AG04449 (cell line): ENCODE data around the gene UBR2.

Experiments
- CTCF ChIA-PET: fragments of 350-600 bp; formaldehyde crosslinking; extraction: SDS; loops from one replicate; lab custom pipeline; 2021; ENCODE audit warnings: antibody characterized with exemption; lab: Yijun Ruan, JAX
- POLR2A ChIA-PET: fragments of 400-600, 350-600 bp; formaldehyde crosslinking; extraction: SDS; loops from one replicate; lab custom pipeline; 2020; ENCODE audit warnings: antibody characterized with exemption, inconsistent platforms; lab: Yijun Ruan, JAX
- DNase-seq: peaks from one replicate; pipeline ENCODE4 v3.0.0-alpha.2; 2010; ENCODE audit warnings: low read depth, low spot score
- H3K4me3 ChIP-seq: 2 replicates; pipeline ENCODE4 v1.5.1; 2011; ENCODE audit warnings: low read depth, mild to moderate bottlenecking, control low read depth, low read length
- CTCF ChIP-seq: IDR thresholded peaks from one replicate; pipeline ENCODE4 v1.5.1; 2011; ENCODE audit warnings: mild to moderate bottlenecking, moderate library complexity, low read length, control low read depth, inconsistent platforms; ENCODE audit not compliant: insufficient read depth; ENCODE audit errors: missing control alignments

Gene UBR2

GRCh38 chr6:42711930-42712329 is 148.1 kb downstream of the UBR2 start:
- DNase-seq: no peak
- H3K4me3 ChIP-seq: no peak overlapping the region
- no peak for TF ChIP-seq CTCF
- CTCF ChIA-PET: interaction anchor here (1.2 to 1.3 kb wide), 3 partner anchors 10 to 16 kb away, joined by 3 to 5 read pairs (median 4); no protein-coding TSS in a partner anchor
- POLR2A ChIA-PET: no interaction called here

- DNase-seq: no peak
- no peak for TF ChIP-seq CTCF
- ChIA-PET CTCF (interaction anchor here (5.8 kb wide), 1 partner anchor 12 kb away, joined by 41 read pairs; no protein-coding TSS in a partner anchor), POLR2A (no interaction called here)
- H3K4me3 ChIP-seq: no peak overlapping the region
Measured at GRCh38 chr6:42714098-42714761, 150.4 kb downstream of the UBR2 start.

DNA sequence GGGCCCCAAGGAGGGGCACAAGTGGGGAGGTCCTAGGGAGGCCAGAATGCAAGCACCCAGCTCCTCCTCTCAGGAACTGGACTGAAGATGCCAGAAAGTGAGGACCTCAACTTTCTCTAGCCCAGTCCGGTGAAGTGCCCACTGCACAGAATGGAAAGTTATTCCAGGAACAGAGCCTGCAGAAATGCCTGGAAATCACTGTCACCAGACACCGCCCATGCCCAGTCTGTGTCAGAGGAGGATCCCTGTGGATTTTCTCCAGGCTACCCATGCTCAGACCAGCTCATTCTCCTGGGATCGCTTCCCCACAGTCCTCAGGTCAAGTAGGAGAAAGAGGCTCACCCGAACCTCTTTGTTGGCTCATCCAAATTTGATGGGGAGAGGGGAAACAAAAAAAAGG is 152.0 kb downstream of the UBR2 start:
- H3K4me3 ChIP-seq: no peak overlapping the region
- DNase-seq: no peak
- no peak for TF ChIP-seq CTCF
- ChIA-PET POLR2A (no interaction called here), CTCF (interaction anchor here (0.7 to 5.8 kb wide), 2 partner anchors 10 to 54 kb away, joined by 4 to 41 read pairs; no protein-coding TSS in a partner anchor)

- H3K4me3 ChIP-seq: no peak overlapping the region
- TF ChIP-seq CTCF: no peak
- ChIA-PET POLR2A (no interaction called here), CTCF (interaction anchor here (1.4 to 1.5 kb wide), 2 partner anchors 9 to 59 kb away, joined by 4 read pairs; no protein-coding TSS in a partner anchor)
- DNase-seq: no peak
Measured at GRCh38 chr6:42720739-42721138, 156.9 kb downstream of the UBR2 start.

- POLR2A ChIA-PET: no interaction called here
- H3K4me3 ChIP-seq: no peak within 1 kb of the TSS
- CTCF ChIA-PET: no interaction called here
- no peak for TF ChIP-seq CTCF
- no peak for DNase-seq
Measured at GRCh38 chr6:42722497-42722896, 158.7 kb downstream of the UBR2 start, which contains the start of gene PRPH2. TSS of gene PRPH2 (minus strand) at chr6:42722597. CDS start at chr6:42722334, 263 bp downstream.

DNA sequence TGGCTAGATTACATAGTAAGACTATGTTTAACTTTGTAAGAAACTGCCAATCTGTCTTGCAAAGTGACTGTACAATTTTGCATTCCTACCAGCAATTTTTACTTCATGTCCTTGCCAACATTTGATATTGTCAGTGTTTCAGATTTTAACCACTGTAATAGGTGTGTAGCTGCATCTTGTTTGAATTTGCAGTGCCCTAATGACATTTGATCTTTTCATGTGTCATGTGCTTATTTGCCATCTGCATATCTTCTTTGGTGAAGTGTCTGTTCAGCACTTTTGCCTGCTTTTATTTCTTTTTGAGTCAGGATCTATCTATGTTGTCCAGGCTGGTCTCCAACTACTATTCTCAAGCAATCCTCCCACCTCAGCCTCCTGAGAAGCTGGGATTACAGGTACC is 161.0 kb downstream of the UBR2 start:
- H3K4me3 ChIP-seq: no peak overlapping the region
- no peak for TF ChIP-seq CTCF
- ChIA-PET CTCF (interaction anchor here (1.6 to 7.2 kb wide), 12 partner anchors 8 to 177 kb away, joined by 4 to 143 read pairs (median 24); partner anchors contain the start of gene RPL7L1), POLR2A (no interaction called here)
- no peak for DNase-seq
